ENCODE data around the gene PANK2.
"Not testable (repeated sequence)": the region's sequence is repeated elsewhere in the genome, so short reads cannot be mapped to it uniquely, and the experiment has no call there.

PANK2 gene

GRCh38 chr20:3930265-3931206, 41.3 kb downstream of the PANK2 start:
- no peak for DNase-seq

GRCh38 chr20:3931664-3932063, 42.5 kb downstream of the PANK2 start:
- DNase-seq: no peak

GRCh38 chr20:3932277-3932676, 43.1 kb downstream of the PANK2 start:
- no peak for DNase-seq

- DNase-seq: no peak
Observed at GRCh38 chr20:3932681-3933080, 43.5 kb downstream of the PANK2 start.

- DNase-seq: no peak
Observed at GRCh38 chr20:3933218-3933617, 44.0 kb downstream of the PANK2 start.

DNA sequence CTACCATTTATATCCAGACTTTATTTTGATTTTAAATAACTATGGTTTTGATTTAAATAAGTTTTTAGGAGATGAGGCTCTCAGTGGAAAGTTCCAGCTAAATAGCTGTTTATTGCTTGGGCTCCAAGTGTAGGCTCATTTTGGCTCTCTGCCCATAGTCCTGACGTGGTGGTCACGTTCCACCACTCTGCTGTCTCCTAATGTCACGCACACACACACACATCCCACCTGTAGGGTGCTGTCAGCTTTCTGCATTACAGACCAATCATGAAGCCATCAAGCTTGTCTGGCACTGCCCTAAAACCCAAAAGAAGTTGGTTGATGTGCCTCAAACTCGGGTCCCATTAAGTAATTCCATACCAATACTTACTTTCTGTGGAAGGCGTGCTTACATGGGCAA, 45.4 kb downstream of the PANK2 start:
- DNase-seq: no peak

DNA sequence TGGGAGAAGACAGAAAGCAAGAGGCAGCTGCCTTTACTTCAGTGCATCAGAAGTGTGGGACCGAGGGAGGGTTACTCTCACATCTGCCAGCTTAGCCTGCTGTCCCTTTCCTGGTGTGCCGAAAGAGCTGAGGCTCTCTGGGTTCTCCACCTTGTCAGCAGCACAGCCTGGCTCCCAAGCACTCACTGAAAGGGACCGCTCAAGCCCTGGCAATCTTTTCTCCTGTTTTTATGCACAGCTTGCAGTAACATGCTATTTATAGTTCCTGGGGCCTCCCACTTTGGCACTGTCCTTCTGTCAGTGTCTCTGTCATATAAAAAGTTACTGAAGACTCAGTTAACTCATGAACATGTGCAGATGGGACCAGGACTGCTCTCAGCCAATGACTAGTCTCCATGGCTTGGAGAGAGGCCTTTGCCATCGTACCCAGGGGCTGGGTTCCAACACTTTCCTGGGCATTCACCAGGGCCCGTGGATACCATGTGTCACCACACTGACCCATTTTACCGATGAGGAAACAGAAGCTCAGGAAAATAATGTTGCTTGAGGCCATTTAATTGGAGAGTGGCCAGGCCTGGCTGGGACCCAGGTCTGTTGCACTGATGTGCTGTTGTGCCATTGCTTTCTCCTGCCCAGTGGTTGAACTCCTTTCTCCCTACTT, 46.2 kb downstream of the PANK2 start:
- no peak for DNase-seq

DNA sequence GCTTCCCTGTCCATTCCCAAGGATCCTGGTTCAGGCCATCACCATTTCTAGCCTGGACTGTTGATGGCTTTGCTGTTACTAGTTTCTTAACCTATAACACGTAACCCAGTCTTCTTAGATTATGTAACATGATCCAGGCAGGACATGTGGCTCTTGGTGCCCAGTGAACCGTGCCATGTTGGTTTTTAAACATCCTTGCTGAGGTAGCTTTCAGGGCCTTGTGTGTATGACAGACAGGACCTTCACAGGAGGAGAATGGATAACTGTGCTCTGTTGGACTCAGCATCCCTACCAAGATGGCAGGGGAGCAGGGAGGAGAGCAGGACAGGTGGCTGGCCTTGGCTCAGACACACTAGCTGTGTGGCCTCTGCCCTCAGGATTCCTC, 46.8 kb downstream of the PANK2 start:
- DNase-seq: no peak

- no peak for DNase-seq
Observed at GRCh38 chr20:3937618-3938017, 48.4 kb downstream of the PANK2 start.

GRCh38 chr20:3940905-3941304, 51.7 kb downstream of the PANK2 start:
- DNase-seq: no peak

DNA sequence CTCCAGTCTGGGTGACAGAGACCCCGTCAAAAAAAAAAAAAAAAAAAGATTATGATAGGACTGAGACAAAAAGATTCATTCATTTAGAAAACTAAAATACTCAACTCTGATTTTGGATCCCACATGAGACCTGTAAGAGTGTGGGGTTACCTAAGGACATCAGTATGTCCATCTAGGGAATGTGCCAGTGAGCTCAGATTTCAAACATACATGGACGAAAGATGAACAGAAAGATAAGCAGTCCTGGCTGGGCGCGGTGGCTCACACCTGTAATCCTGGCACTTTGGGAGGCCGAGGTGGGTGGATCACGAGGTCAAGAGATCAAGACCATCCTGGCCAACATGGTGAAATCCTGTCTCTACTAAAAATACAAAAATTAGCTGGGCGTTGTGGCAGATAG, 57.5 kb downstream of the PANK2 start:
- DNase-seq: not testable (repeated sequence)

DNA sequence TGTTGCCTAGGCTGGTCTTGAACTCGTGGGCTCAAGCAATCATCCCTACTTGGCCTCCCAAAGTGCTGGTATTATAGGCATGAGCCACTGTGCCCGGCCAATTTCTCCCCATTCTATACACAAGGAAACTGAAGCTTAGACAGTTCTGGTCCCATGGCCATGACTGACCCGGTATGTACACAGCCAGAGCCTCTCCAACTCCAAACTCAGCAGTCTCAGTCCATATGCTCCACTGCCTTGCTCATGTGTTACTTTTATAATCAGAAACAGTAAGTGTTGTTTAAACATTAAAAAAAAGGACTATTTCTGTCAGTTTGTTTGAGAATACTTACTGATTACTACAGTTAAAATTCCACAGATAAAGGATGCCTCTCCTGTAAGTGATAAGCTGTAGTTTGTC, 75.5 kb downstream of the PANK2 start:
- no peak for DNase-seq

DNA sequence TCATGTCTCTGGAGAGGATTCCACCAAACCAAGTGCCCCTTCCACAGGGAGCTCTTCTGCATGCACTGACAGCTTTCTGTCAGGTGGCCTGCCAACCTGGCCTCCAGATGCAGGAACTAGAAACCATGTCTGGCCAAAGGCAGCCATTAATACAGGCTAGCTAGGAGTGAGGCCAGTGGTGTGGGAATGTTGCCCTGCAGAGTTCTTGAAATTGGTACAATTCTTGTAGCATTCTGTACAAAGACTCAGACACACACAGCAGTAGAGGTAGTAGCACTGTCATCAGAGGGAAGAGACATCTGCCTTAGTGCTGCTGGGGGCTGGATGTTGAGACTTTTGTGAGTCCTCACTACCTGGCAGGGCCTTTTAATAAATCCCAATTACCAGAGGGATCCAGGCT, 77.4 kb downstream of the PANK2 start:
- DNase-seq: no peak

DNA sequence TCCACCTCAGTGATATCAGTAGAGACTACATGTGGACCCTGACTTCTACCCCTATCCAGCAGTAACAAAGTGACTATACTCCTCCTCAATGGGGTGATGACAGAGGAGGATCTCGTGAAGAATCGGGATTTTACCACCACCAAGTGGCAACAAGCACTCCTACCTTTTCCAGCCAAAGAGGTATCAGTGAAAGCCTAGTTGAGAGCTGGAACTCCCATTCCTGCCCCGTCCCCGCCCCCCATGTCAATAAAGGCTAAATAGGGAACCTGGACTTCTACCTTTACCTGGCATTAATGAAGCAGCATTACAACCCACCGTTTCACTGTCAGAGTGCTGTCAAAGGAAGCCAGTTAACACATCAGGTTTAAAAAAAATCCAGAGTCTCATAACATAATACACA, 80.8 kb downstream of the PANK2 start:
- DNase-seq: no peak

DNA sequence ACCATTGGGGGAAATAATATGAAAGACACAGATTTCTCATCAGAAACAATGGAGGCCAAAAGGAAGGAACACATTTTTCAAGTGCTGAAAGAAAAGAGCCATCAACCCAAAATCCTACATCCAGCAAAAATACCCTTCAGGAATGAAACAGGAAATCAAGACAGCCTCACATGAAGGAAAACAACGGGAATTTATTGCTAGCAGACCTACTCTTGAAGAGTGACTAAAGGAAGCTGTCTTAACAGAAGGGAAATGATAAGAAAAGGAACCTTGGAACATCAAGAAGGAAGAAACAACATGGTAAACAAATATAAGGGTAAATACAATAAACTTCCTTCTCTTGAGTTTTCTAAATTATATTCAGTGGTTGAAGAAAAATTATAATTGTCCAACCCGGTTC, 82.0 kb downstream of the PANK2 start:
- DNase-seq: no peak

DNA sequence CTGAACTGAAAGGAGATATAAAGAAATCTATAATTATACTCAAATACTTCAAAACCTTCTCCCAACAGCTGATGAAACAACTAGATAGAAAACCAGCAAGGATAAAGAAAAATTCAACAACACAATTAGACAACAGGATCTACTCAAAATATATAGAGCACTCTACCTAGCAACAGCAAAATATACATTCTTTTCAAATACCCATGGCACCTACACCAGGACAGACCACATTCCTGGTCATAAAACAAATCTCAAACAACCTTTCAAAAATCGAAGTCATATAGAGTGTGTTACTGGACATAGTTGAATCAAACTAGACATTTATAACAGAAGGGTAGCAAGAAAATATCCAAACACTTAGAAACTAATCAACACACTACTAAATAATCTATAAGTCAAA, 83.0 kb downstream of the PANK2 start:
- no peak for DNase-seq

DNA sequence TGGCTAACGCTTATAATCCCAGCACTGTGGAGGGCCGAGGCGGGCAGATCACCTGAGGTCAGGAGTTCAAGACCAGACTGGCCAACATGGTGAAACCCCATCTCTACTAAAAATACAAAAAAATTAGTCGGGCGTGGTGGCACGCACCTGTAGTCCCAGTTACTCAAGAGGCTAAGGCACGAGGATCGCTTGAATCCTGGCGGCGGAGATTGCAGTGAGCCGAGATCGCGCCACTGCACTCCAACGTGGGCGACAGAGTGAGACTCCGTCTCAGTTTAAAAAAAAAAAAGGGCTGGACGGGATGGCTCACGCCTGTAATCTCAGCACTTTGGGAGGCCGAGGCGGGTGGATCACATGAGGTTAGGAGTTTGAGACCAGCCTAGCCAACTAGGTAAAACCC, 83.4 kb downstream of the PANK2 start:
- not testable (repeated sequence) for DNase-seq

DNA sequence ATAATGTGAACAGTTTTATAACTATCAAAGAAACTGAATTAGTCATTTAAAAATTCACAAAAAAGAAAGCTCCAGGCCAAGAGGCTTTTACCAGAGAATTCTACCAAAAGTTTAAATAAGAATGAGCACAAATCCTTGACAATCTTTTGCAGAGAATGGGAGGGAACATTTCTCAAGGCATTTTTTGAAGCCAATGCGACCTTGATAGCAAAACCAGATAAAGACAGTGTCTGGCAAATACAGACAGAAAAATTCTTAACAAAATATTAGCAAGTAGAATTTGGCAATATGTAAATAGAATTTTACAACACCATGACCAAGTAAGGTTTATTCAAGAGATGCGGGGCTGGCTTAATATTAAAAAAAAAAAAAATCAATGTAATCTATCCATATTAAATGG, 84.5 kb downstream of the PANK2 start:
- no peak for DNase-seq

- DNase-seq: no peak
Observed at GRCh38 chr20:3976511-3976910, 87.3 kb downstream of the PANK2 start.

All from activated CD8-positive, alpha-beta memory T cell treated with anti-CD3 and anti-CD28 coated beads, Interleukin-2, amount 50 U/mL, for 4 hours (primary cell).